Tibial nerve (tissue), 4 donors: ENCODE measurements around the gene BRINP3.

ENCODE experiments used
- CTCF ChIP-seq, 5 experiments: fragments of 200-600 bp in 3 of 5; fragments of 450-650 bp in 2 of 5; sonication (generic) in 3 of 5; IDR thresholded peaks; one replicate each; pipeline ENCODE4 v1.5.1; 2016 to 2019; ENCODE audit warnings: antibody characterized with exemption in 5 of 5, mild to moderate bottlenecking in 3 of 5, moderate library complexity in 2 of 5
- EP300 ChIP-seq, 2 donors: sonication (generic); formaldehyde crosslinking; IDR thresholded peaks; one replicate each; pipeline ENCODE4 v1.6.1; 2017; ENCODE audit warnings: antibody characterized with exemption in 2 of 2, mild to moderate bottlenecking in 1 of 2
- POLR2A ChIP-seq, 2 donors: fragments of 450-650 bp; IDR thresholded peaks; one replicate each; pipeline ENCODE4 v1.6.1; 2017; ENCODE audit warnings: antibody characterized with exemption in 2 of 2, mild to moderate bottlenecking in 2 of 2, moderate library complexity in 2 of 2

- TF ChIP-seq CTCF (IDR thresholded peaks at IDR 0.05) (no peak), POLR2A (IDR thresholded peaks at IDR 0.05) (no peak), EP300 (IDR thresholded peaks at IDR 0.05) (no peak)
These were observed 330.0 kb downstream of the BRINP3 start for GRCh38 chr1:190147616-190148015.
